Measurements from ENCODE around the gene KLF8. TPM values are rescaled to one million over a fixed set of nuclear protein-coding genes. Genes with fewer than 3 reads are reported as not detected.

The KLF8 gene
- total and polyA plus RNA-seq, 9 of the 15 experiments (the other 6 are each of a cell fraction or from before 2014, with no cell fraction given), result 0.01 to 0.10 (median 0.04) TPM; not detected in 3

- no peak for TF ChIP-seq PHF21A (IDR thresholded peaks at IDR 0.05; ENCODE audit: borderline replicate concordance, low read depth)
- no peak for TF ChIP-seq KHSRP (IDR thresholded peaks at IDR 0.05)
- TF ChIP-seq SMAD2 (IDR thresholded peaks at IDR 0.05; ENCODE audit: low read depth, low read length), result no peak
- TF ChIP-seq DEAF1 (CRISPR knock-in tag; IDR thresholded peaks at IDR 0.05), result peak; percentile 29; the same call in 1 of the 2 replicates
- TF ChIP-seq ZNF354B (CRISPR knock-in tag; IDR thresholded peaks at IDR 0.05), result no peak
- no peak for TF ChIP-seq SRSF9 (IDR thresholded peaks at IDR 0.05; ENCODE audit: borderline replicate concordance, low read depth, low read length)
- TF ChIP-seq CHD7 (IDR thresholded peaks at IDR 0.05; ENCODE audit: low read depth, low read length), result no peak
- no peak for TF ChIP-seq KAT7 (CRISPR knock-in tag; IDR thresholded peaks at IDR 0.05; ENCODE audit: borderline replicate concordance)
- no peak for TF ChIP-seq RBM22 (IDR thresholded peaks at IDR 0.05; ENCODE audit: low read depth, low read length, poor library complexity, severe bottlenecking)
- no peak for TF ChIP-seq HDGF (IDR thresholded peaks at IDR 0.05)
- no peak for TF ChIP-seq KLF10 (CRISPR knock-in tag; IDR thresholded peaks at IDR 0.05)
- TF ChIP-seq ZNF184 (CRISPR knock-in tag; IDR thresholded peaks at IDR 0.05), result no peak
- no peak for TF ChIP-seq MAZ (CRISPR knock-in tag; conservative IDR thresholded peaks at IDR 0.05 in 1 of 2, IDR thresholded peaks at IDR 0.05 in 1 of 2)
- no peak for TF ChIP-seq ZNF639 (CRISPR knock-in tag; conservative IDR thresholded peaks at IDR 0.05 in 1 of 2, IDR thresholded peaks at IDR 0.05 in 1 of 2)
- no peak for TF ChIP-seq ARID1B (IDR thresholded peaks at IDR 0.05)
- peak; percentile 37 for TF ChIP-seq EGR1 (conservative IDR thresholded peaks at IDR 0.05)
Measured at GRCh38 chrX:56248492-56248891, 16.3 kb downstream of the KLF8 start (continued).
